LNCAP (cell line): ENCODE results near the gene FOXD1.
A peak's percentile ranks its signal among the peaks of the same experiment; 100 is the strongest.

Experiments used
- CTCF ChIP-seq: fragments of 450-650 bp; IDR thresholded peaks from 2 replicates; pipeline ENCODE4 v1.5.1; 2017; ENCODE audit warnings: mild to moderate bottlenecking

The FOXD1 gene

DNA sequence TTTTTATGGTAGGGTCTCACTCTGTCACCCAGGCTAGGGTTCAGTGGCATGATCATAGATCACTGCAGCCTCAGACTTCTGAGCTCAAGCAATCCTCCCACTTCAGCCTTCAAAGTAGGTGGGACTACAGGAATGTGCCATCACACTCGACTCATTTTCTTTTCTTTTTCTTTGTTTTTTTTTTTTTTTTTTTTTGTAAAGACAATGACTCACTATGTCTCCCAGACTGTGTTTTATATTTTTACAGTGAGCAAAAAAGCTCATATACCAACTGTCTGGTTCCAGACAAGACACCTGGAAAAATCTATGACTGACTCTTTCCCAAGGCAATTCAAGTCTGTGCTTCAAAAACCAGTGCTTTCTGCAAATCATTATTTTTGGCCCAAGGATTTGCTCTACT, 10.8 kb upstream of the FOXD1 start:
- TF ChIP-seq CTCF = no peak

- TF ChIP-seq CTCF = peak; percentile 82
Observed at GRCh38 chr5:73454379-73455036, 5.9 kb upstream of the FOXD1 start.

DNA sequence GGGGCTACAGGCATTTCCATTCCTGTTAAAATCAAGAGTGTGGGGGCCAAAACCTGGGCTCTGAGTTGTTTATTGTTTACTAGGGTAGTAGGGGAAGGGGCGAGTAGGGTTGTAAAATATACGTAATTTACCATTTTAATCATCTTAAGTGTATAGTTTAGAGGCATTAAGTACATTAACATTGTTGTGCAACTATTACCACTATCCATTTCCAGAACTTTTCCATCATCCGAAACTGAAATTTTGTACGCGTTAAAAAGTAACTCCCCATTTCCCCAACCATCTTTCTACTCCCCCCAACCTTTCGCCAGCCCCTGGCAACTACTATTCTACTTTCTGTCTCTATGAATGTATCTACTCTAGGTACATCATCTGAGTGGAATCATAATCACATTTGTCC, 3.6 kb upstream of the FOXD1 start:
- TF ChIP-seq CTCF = no peak

GRCh38 chr5:73451224-73452130, 2.9 kb upstream of the FOXD1 start:
- peak; percentile 93 for TF ChIP-seq CTCF

DNA sequence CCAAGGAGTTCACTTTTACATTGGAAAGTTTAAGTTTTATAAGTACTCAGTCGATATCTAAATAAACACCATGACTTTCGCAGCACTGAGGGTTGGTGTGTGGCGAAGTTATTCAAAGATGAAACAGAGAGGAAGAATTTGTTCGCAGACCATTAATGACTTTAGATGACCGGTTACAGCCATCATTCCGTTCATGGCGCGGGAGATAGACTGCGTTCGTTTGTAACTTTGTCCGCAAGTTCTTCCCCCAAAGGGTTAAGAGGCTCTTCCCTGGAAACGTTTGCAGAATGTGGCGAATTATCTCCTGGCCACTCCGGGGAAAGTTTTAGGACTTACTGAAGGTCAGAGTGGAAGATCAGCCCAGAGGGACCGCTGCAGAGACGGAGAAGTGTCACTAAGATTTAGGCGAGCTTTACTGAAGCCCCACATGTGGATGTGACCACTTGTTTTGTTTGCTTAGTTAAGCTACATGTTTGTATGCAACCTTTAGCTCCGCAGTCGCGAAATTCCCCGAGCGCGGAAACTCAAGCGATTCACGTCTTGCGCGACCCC, 2.2 kb upstream of the FOXD1 start:
- TF ChIP-seq CTCF = no peak

DNA sequence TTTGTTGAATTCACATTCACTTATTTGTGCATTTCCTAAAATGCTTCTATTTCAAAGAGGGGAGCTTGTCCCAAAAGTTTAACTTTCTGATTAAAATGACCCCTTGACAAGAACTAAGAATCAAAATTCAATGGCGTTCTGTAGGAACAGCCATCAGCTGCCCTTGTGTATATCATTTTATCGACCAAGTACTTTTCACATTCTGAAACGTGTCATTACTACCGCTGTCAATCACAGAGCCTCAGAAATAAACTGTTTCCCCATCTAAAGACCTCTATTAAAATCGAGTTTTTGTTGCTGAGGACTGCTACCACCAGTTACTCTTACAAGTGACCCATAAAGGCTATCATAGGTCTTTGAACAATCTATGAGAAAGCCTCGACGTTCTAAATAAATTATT, 1.6 kb upstream of the FOXD1 start:
- no peak for TF ChIP-seq CTCF

GRCh38 chr5:73447530-73448462, 781 bp downstream of the FOXD1 start:
- no peak for TF ChIP-seq CTCF
